Panc1 (cell line): ENCODE measurements around the gene SF3A2. TPM values are rescaled to one million over a fixed set of nuclear protein-coding genes. Genes with fewer than 3 reads are reported as not detected.
A peak's percentile ranks its signal among the peaks of the same experiment; 100 is the strongest.

Experiments
- ATAC-seq: fragments of 200-7000 bp; cut with Tn5 transposase; 2 replicates; pipeline ENCODE4 v1.9.1; 2020; ENCODE audit warnings: mild to moderate bottlenecking, moderate library complexity
- BruUV-seq: library from RNA; stranded (reverse); fragments of 400-500 nt; replicated peaks from 2 replicates; lab custom pipeline; 2021; lab: Mats Ljungman, UMichigan
- CTCF ChIA-PET: fragments of 300-600 bp; sonication (Branson Sonifier 250); formaldehyde crosslinking; loops from one replicate; lab custom pipeline; 2022; ENCODE audit warnings: antibody characterized with exemption; lab: Charles Lee
- POLR2A ChIA-PET: fragments of 300-600 bp; sonication (Branson Sonifier 250); formaldehyde crosslinking; loops from one replicate; lab custom pipeline; 2022; ENCODE audit warnings: antibody characterized with exemption; lab: Charles Lee
- DNase-seq: peaks from one replicate; pipeline ENCODE4 v3.0.0-alpha.2; 2010; ENCODE audit warnings: low read depth, low spot score
- H3K27ac ChIP-seq: 2 replicates; pipeline ENCODE4 v1.5.1; 2011; ENCODE audit warnings: mild to moderate bottlenecking, low read length, inconsistent platforms
- H3K27me3 ChIP-seq: fragments of 200-500 bp; sonication (Bioruptor generic); 2 replicates; pipeline ENCODE4 v1.6.0; 2014; ENCODE audit warnings: low read length, inconsistent platforms; ENCODE audit not compliant: control insufficient read depth, insufficient read depth
- H3K36me3 ChIP-seq: fragments of 200-500 bp; sonication (Bioruptor generic); 2 replicates; pipeline ENCODE4 v1.5.1; 2014; ENCODE audit warnings: inconsistent platforms, mild to moderate bottlenecking, low read length, moderate library complexity; ENCODE audit not compliant: control insufficient read depth, insufficient read depth
- H3K4me1 ChIP-seq: 2 replicates; pipeline ENCODE4 v1.5.1; 2011; ENCODE audit warnings: inconsistent platforms, mild to moderate bottlenecking, low read length, moderate library complexity; ENCODE audit not compliant: control insufficient read depth, insufficient read depth
- H3K4me3 ChIP-seq, 2 experiments: 2 replicates each; pipeline ENCODE4 v1.5.1; 2011 to 2012; ENCODE audit warnings: low read depth in 2 of 2, low read length in 2 of 2, mild to moderate bottlenecking in 2 of 2, inconsistent platforms in 1 of 2, moderate library complexity in 1 of 2
- H3K9me3 ChIP-seq: fragments of 200-500 bp; sonication (Bioruptor generic); 2 replicates; pipeline ENCODE4 v1.5.1; 2014; ENCODE audit warnings: low read depth, mild to moderate bottlenecking, inconsistent platforms, low read length, moderate library complexity; ENCODE audit not compliant: control insufficient read depth, insufficient read depth
- POLR2AphosphoS5 ChIP-seq: IDR thresholded peaks from 2 replicates; pipeline ENCODE4 v1.6.1; 2012; ENCODE audit warnings: mild to moderate bottlenecking, low read depth, low read length, moderate library complexity
- SIN3A ChIP-seq: IDR thresholded peaks from 2 replicates; pipeline ENCODE4 v1.6.1; 2012; ENCODE audit warnings: low read depth, mild to moderate bottlenecking, low read length, moderate library complexity, borderline replicate concordance; ENCODE audit not compliant: insufficient read depth
- TCF7L2 ChIP-seq: IDR thresholded peaks from 2 replicates; pipeline ENCODE4 v1.6.1; 2011; ENCODE audit warnings: mild to moderate bottlenecking, low read depth, low read length, inconsistent platforms
- in situ Hi-C: cut with HindIII; loops from 2 replicates; pipeline ENCODE4 v1.10.0; 2016; ENCODE audit warnings: low sequenced_read_pairs, low pct_unique_long_range_greater_than_20kb
- intact Hi-C: fragments of 100-400 bp; cut with micrococcal nuclease; formaldehyde crosslinking; loops from one replicate; pipeline ENCODE4 v1.10.0; 2022; ENCODE audit not compliant: unreplicated experiment
- total RNA-seq: library from RNA; stranded (reverse); gene quantifications from one replicate; pipeline ENCODE4 v1.2.1, GENCODE V29; 2021; ENCODE audit not compliant: unreplicated experiment
- TF ChIP-seq, protein P1 (sequence below): fragments of 450-650 bp; IDR thresholded peaks from 2 replicates; pipeline ENCODE4 v1.5.1; 2017; ENCODE audit warnings: mild to moderate bottlenecking
- TF ChIP-seq, protein P2 (sequence below), 2 experiments: IDR thresholded peaks; 2 replicates each; pipeline ENCODE4 v1.6.1; 2011 to 2012; ENCODE audit warnings: low read depth in 2 of 2, control low read depth in 1 of 2, low read length in 1 of 2, mild to moderate bottlenecking in 1 of 2, moderate library complexity in 1 of 2; ENCODE audit not compliant: insufficient read depth in 1 of 2

SF3A2 gene
- total RNA-seq, 1 experiment from 2014 or later = 103 TPM

DNA sequence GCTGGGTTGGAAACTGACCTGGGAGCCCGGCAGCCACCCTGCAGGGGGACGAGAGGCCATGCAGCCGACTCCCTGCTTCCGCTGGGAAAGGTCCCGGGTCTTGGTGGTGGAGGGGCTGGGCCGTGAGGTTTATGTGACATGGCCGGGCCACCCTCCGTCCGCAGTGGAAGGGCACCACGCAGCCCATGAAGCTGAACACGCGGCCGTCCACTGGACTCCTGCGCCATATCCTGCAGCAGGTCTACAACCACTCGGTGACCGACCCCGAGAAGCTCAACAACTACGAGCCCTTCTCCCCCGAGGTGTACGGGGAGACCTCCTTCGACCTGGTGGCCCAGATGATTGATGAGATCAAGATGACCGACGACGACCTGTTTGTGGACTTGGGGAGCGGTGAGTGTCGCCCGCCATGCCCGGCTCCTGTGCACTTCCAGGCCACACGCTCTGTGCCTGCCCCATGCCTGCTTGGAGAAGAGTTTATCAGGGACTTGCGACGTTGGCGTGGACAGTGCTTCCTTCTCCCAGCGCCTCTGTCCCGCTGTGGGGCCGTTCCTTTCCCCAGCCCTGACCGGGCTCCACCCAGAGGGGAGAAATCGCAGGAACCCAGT lies 45.7 kb upstream of the SF3A2 start:
- no peaks in the 10 kb centered on the region; the same call in none of the 2 replicates for H3K36me3 ChIP-seq
- H3K4me3 ChIP-seq = no peak overlapping the region
- POLR2A ChIA-PET = no interaction called here
- no peak for ATAC-seq
- DNase-seq = no peak
- H3K27me3 ChIP-seq = no peaks in the 10 kb centered on the region
- H3K9me3 ChIP-seq = no peaks in the 10 kb centered on the region
- intact Hi-C loops (no loop called here), in situ Hi-C loops (no loop called here)
- no peaks in the 10 kb centered on the region for H3K4me1 ChIP-seq
- no TSS peak for BruUV-seq
- TF ChIP-seq TCF7L2 (no peak), POLR2AphosphoS5 (no peak), SIN3A (no peak)
- TF ChIP-seq, protein P1, sequence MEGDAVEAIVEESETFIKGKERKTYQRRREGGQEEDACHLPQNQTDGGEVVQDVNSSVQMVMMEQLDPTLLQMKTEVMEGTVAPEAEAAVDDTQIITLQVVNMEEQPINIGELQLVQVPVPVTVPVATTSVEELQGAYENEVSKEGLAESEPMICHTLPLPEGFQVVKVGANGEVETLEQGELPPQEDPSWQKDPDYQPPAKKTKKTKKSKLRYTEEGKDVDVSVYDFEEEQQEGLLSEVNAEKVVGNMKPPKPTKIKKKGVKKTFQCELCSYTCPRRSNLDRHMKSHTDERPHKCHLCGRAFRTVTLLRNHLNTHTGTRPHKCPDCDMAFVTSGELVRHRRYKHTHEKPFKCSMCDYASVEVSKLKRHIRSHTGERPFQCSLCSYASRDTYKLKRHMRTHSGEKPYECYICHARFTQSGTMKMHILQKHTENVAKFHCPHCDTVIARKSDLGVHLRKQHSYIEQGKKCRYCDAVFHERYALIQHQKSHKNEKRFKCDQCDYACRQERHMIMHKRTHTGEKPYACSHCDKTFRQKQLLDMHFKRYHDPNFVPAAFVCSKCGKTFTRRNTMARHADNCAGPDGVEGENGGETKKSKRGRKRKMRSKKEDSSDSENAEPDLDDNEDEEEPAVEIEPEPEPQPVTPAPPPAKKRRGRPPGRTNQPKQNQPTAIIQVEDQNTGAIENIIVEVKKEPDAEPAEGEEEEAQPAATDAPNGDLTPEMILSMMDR = no peak
- TF ChIP-seq, protein P2, sequence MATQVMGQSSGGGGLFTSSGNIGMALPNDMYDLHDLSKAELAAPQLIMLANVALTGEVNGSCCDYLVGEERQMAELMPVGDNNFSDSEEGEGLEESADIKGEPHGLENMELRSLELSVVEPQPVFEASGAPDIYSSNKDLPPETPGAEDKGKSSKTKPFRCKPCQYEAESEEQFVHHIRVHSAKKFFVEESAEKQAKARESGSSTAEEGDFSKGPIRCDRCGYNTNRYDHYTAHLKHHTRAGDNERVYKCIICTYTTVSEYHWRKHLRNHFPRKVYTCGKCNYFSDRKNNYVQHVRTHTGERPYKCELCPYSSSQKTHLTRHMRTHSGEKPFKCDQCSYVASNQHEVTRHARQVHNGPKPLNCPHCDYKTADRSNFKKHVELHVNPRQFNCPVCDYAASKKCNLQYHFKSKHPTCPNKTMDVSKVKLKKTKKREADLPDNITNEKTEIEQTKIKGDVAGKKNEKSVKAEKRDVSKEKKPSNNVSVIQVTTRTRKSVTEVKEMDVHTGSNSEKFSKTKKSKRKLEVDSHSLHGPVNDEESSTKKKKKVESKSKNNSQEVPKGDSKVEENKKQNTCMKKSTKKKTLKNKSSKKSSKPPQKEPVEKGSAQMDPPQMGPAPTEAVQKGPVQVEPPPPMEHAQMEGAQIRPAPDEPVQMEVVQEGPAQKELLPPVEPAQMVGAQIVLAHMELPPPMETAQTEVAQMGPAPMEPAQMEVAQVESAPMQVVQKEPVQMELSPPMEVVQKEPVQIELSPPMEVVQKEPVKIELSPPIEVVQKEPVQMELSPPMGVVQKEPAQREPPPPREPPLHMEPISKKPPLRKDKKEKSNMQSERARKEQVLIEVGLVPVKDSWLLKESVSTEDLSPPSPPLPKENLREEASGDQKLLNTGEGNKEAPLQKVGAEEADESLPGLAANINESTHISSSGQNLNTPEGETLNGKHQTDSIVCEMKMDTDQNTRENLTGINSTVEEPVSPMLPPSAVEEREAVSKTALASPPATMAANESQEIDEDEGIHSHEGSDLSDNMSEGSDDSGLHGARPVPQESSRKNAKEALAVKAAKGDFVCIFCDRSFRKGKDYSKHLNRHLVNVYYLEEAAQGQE (IDR thresholded peaks at IDR 0.05; ENCODE audit: insufficient read depth in 1 of 2, low read depth in 2 of 2, low read length in 1 of 2) = no peak
- no peak overlapping the region for H3K27ac ChIP-seq
- CTCF ChIA-PET = no interaction called here

DNA sequence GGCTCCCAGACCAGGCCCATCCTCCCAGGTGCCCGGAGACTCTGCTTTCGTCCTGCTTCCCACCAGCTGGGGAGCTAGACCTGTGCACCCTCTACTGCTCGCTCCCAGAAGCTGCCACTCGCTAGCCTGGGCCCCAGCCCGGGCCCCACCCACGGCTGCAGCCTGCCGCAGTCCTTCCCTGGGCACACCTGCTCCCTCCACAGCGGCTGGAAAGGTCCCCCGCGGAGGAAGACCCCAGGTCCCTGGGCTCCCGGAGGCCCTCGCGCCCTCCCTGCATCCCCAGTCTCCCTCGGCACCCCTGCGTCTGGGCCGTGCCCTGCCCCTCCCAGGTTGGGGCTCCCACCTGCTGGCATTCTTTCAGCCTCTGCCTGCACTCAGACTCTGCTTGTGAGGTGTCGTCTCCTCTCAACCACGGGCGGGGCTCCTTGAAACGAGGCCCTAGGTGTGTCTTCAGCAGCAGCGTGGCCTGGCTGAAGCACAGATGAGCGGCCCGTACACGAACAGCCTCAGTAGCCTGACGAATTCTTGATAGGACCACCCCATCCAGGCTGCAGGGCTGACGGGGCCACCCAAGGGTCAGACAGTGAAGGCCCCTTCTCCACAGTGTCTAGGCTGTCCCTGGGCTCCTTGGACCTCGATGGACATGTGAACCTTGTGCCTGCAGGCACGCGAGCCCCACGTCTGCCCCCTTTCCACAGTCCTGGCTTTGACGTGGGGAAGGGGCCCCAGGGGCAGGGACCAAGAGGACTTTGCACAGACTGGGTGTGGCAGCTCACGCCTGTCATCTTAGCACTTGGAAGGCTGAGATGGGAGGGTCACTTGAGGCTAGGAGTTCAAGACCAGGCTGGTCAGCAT lies 44.9 kb upstream of the SF3A2 start:
- no peaks in the 10 kb centered on the region; the same call in none of the 2 replicates for H3K36me3 ChIP-seq
- CTCF ChIA-PET = no interaction called here

More for the DNA sequence above, 44.9 kb upstream of the SF3A2 start:
- intact Hi-C loops (no loop called here), in situ Hi-C loops (no loop called here)
- POLR2A ChIA-PET = no interaction called here
- H3K4me1 ChIP-seq = no peaks in the 10 kb centered on the region
- TF ChIP-seq POLR2AphosphoS5 (no peak), SIN3A (no peak), TCF7L2 (no peak)
- TF ChIP-seq, protein P1 = no peak
- TF ChIP-seq, protein P2 (IDR thresholded peaks at IDR 0.05; ENCODE audit: insufficient read depth in 1 of 2, low read depth in 2 of 2, low read length in 1 of 2) = no peak
- no peaks in the 10 kb centered on the region for H3K9me3 ChIP-seq
- no peaks in the 10 kb centered on the region for H3K27me3 ChIP-seq
- DNase-seq (no peak), ATAC-seq (0 out of 2 replicates have a peak, but pooled peaks have one; percentile 5)
- no TSS peak for BruUV-seq
- H3K27ac ChIP-seq = no peak overlapping the region
- H3K4me3 ChIP-seq = no peak overlapping the region
